IPS DF 4.7 (cell line): ENCODE data around the gene HSP90B1.

Experiments
- DNase-seq: peaks from one replicate; pipeline ENCODE4 v3.0.0-alpha.2; 2013; ENCODE audit warnings: low spot score; ENCODE audit errors: extremely low read depth

Gene HSP90B1

GRCh38 chr12:103930034-103930786 lies at the start of gene HSP90B1:
HSP90B1 (plus strand) TSS chr12:103930410; CDS start chr12:103930516, 106 bp downstream.
- DNase-seq: peak; percentile 99

DNA sequence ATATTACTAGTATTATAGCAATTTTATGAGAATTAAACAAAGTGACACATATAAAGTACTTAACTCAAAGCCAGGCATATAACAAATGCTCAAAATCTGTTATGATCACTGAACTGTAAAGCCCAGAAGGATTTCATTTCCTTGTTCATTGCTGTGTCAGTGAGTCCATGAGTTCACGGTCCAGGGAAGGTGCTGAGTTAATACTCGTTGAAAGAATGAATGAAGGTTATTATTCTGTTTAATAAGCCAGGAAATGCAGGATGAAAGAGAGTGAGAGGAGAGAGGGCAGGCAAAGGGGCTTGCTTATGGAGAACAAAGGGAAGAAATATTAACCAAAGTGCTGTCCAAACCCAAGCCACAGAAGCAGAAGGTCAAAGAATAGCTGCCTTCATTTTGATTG lies 48.9 kb upstream of the HSP90B1 start:
- no peak for DNase-seq

DNA sequence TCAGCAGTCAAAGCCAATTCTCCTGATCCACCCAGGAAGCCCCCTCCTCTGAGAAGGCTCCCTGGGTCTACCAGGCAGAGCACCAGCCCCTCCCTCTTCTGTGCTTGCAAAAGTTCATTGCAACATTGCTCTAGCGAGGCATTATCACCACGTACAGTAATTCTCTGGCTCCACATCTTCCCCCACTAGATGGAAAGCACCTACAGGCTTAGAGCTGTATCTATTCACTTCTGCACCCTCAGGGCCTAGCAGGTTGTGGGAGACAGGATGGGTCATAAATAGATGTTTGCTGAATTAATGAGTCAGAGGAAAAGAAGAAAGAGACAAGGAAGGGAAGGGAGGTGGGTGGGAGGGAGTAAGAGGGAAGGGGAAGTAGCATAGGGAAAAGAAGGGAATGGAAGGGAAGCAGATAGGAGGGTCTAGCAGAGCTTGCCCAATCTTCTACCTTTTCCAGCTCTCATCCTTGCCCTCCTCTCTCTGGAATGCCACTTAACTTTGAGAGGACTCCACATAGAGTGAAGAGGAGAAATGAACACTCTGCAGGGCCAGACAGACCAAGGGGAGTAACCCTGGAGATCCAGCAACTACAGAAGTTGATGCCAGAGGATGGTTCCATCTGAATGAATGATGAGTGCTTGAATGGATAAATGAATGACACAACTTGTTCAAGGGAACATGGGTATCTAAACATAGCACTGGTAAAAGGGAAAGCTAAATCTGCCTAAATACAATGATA lies 47.2 kb upstream of the HSP90B1 start:
- DNase-seq: no peak

DNA sequence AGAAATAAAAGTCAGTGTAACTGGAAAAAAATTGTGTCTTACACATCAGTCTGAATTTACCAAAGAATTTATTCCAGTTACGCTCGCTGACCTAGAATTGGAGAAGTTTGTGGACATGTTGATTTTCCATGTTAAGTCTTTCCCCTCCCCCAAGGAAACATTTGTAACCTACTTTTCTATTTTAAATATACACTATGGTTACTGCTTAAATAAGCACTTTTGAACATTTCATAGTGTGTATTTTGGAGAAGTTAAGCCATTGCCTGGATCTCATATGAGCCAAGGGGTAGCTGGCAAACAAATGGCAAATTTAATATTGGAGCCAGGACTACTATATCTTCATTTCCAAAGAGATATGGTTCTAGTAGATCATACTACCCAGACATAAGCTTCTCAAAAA lies 46.3 kb upstream of the HSP90B1 start:
- DNase-seq: no peak

DNA sequence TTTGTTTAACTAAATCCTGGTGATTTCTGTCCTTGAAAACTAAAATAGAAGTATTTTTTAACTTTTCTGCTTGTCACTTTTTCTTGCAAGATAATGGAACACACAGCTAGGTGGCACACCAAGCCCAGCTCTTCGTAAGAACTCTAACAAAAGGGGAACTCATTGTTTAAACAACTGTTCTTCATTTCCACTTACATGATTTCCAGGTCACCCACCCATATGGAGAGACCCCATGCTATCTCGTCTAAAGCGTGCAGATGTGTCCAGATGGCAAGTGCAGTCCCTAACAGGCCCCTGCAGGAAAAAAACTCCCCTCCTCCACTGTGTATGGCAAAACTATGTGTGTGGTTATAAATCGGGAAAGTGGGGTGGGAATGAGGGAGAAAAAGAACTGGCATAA lies 45.9 kb upstream of the HSP90B1 start:
- no peak for DNase-seq

DNA sequence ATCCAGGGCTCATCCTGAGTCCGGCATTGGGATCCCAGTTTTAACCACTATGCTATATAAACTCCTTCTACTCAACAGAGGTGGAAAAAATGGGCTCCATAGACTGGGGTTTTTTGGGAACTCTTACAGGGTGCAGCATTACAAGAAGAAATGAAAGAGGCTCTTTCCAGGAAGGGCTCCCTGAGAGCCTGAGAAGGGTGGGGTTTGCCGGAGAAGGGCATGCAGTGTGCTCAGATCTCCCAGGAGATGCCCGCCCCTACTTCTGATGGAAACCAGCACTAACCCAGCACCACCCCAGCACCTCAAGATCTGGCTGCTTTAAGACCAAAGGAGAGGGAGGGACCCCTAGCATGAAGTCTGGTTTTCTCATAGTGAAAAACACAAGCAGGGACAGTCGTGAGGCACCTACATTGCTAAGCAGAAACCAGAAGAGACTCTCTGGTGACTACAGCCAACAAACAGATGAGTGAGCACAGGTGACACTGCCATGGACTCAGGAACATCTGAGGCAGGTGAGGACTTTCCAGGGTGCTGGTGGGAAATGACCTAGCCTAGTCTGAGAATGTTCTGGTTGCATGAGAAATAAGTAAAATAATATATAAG lies 43.9 kb upstream of the HSP90B1 start:
- no peak for DNase-seq

DNA sequence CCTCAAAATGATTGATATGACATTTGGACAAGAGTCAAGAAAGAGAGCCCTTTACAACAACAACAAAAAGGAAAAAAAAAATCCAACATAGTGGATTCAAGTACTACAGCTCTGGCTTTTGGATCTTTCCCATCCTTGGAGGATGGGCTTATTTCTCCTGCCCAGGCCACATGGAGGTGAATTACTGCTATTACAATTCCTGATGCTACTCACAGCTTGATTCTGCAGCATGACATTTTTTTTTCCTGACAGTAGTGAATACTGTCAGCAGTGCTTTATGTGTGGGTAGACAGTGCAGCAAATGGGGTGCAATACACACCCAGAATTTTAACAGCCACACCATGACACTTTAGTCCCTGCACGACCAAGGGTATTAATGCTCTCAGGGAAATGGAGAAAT lies 42.5 kb upstream of the HSP90B1 start:
- no peak for DNase-seq

DNA sequence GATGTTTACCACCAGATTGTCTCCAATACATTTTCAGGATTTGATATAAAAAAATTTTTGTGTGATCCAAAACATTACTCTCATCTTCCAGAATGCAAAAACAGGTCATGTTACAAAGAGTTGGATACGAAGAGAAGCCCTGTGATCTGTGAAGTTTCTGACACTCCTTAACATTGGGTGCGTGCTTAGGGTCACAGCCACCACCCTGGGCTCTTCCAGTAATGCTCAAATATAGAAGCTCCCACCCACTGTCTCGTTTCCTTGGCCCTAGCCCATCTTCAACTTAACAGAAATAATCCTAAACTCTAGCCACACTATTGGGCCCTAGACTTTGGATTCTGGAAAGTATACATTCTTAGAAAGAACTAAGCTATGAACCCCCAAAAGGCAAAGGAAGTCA lies 32.9 kb upstream of the HSP90B1 start:
- no peak for DNase-seq

GRCh38 chr12:103901518-103902173 lies 28.6 kb upstream of the HSP90B1 start:
- DNase-seq: no peak

DNA sequence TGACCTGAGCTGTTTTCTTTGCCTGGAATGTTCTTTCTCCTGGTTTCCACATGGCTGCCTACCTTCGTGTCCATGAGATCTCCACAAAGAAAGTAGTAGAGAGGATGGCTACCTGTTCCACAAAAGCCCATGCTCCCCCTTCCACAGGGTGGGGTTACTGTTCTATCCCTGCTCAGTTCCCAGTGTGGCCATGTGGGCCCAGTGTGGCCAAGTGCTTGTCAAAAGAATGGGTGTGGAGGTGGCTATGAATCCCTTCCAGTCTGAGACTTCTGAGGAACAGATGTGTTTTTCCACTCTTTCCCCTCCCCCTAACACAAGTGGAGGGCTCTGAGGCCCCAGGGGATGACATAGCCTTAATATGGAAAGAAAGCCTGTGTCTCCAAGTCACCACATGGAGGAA lies 26.2 kb upstream of the HSP90B1 start:
- no peak for DNase-seq

- no peak for DNase-seq
Measured at GRCh38 chr12:103905730-103906349, 24.4 kb upstream of the HSP90B1 start.

- DNase-seq: no peak
Measured at GRCh38 chr12:103908246-103908541, 22.0 kb upstream of the HSP90B1 start.

GRCh38 chr12:103908877-103909276 lies 21.3 kb upstream of the HSP90B1 start:
- DNase-seq: no peak

GRCh38 chr12:103909811-103910210 lies 20.4 kb upstream of the HSP90B1 start:
- no peak for DNase-seq

GRCh38 chr12:103912069-103912468 lies 18.1 kb upstream of the HSP90B1 start:
- DNase-seq: no peak

- DNase-seq: no peak
Measured at GRCh38 chr12:103913100-103913499, 17.1 kb upstream of the HSP90B1 start.

GRCh38 chr12:103915306-103915705 lies 14.9 kb upstream of the HSP90B1 start:
- DNase-seq: no peak

GRCh38 chr12:103917873-103918272 lies 12.3 kb upstream of the HSP90B1 start:
- DNase-seq: no peak

- no peak for DNase-seq
Measured at GRCh38 chr12:103924761-103925641, 5.2 kb upstream of the HSP90B1 start.

DNA sequence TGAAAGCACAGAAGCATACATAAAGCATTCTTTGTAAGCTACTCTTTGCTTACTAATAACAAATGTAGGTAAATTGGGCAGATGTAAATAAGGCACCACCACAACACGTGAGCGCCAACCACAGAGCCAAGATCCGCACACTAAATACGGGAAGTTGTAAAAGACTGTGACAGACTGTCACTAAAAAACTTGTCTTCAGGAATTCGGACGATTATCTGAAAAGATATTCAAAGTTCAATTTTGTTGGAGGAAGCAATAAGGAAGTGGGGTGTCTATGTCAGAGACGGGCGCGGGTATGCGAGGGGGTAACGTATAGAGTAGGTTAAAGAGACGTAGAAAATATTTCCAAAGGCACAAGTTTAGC lies 1.5 kb upstream of the HSP90B1 start:
- no peak for DNase-seq
